ENCODE data around the gene TRIOBP. TPM values are rescaled to one million over a fixed set of nuclear protein-coding genes. Genes with fewer than 3 reads are reported as not detected.

TRIOBP gene
- total RNA-seq, 1 experiment from 2014 or later, result 45.7 TPM

DNA sequence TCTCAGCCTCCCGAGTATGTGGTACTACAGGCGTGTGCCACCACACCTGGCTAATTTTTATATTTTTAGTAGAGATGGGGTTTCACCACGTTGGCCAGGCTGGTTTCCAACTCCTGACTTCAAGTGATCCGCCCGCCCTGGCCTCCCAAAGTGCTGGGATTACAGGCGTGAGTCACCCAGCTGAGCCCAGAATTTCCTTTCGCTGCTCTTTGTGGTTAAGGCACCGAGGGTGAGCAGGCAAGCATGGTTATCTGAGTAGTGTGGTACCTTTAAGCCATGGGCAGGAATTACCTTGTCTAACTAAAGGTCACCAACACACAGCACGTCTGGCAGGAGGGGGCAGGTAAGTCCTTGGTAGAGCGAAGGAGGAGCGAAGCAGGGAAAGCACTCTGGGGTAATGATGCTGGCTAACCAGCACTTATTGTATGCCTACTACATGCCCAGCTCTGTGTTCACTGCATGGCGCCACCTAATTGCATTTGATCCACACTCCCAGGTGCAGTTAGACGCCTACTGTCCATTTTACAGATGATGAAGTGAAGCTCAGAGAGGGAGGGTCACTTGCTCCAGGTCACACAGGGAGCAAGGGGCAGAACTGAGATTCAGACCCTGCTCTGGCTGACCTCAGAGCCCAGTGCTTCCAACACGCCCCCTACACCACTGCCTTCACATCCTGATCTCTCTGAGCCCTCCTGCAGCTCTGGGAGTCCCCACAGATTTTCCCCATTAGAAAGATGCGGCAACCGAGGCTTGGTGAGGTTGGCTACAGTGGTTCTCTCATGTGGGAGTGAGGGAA, 45.7 kb downstream of the TRIOBP start:
- BruUV-seq (replicated peaks), result no TSS peak
- TF ChIP-seq, protein P1, sequence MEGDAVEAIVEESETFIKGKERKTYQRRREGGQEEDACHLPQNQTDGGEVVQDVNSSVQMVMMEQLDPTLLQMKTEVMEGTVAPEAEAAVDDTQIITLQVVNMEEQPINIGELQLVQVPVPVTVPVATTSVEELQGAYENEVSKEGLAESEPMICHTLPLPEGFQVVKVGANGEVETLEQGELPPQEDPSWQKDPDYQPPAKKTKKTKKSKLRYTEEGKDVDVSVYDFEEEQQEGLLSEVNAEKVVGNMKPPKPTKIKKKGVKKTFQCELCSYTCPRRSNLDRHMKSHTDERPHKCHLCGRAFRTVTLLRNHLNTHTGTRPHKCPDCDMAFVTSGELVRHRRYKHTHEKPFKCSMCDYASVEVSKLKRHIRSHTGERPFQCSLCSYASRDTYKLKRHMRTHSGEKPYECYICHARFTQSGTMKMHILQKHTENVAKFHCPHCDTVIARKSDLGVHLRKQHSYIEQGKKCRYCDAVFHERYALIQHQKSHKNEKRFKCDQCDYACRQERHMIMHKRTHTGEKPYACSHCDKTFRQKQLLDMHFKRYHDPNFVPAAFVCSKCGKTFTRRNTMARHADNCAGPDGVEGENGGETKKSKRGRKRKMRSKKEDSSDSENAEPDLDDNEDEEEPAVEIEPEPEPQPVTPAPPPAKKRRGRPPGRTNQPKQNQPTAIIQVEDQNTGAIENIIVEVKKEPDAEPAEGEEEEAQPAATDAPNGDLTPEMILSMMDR (IDR thresholded peaks at IDR 0.05; ENCODE audit: unreplicated experiment), result no peak
- intact Hi-C loops (cut with micrococcal nuclease), result no loop called here
- Mint-ChIP-seq H3K4me3 (ENCODE audit: unreplicated experiment) (no peak overlapping the region), H3K36me3 (ENCODE audit: insufficient read depth, unreplicated experiment) (peaks cover 5% of the 10 kb centered on the region), H3K9me3 (ENCODE audit: unreplicated experiment) (no peaks in the 10 kb centered on the region), H3K27me3 (ENCODE audit: insufficient read depth, unreplicated experiment) (no peaks in the 10 kb centered on the region), H3K4me1 (ENCODE audit: insufficient read depth, unreplicated experiment) (peaks cover 32% of the 10 kb centered on the region), H3K27ac (ENCODE audit: low read depth, unreplicated experiment) (no peak overlapping the region)
- POLR2A ChIA-PET, result interaction anchor here (0.5 to 3.9 kb wide), 9 partner anchors 10 to 661 kb away, joined by 3 to 17 read pairs (median 4); partner anchors contain the start of genes GCAT and NOL12
- peak; percentile 95 for DNase-seq (ENCODE audit: unreplicated experiment)
- CTCF ChIA-PET, result interaction anchor here (0.6 kb wide), 1 partner anchor 12 kb away, joined by 6 read pairs; no protein-coding TSS in a partner anchor

DNA sequence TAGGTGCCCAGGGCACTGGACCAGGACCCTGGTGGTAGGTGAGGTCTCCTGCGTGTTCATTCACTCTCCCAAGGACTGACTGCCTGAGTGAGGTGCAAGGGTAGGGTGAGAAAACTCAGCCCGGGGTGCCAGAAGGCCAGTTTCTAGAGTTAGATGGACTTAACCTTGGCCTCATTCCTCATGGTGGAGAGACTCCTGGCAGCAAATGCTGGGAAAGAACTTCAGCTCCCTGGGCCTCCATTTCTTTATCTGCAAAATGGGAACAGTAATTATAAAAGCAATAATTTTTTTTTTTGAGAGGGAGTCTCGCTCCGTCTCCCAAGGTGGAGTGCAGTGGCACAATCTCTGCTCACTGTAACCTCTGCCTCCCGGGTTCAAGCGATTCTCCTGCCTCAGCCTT, 47.7 kb downstream of the TRIOBP start:
- H3K4me1 Mint-ChIP-seq (ENCODE audit: insufficient read depth, unreplicated experiment), result peaks cover 49% of the 10 kb centered on the region

DNA sequence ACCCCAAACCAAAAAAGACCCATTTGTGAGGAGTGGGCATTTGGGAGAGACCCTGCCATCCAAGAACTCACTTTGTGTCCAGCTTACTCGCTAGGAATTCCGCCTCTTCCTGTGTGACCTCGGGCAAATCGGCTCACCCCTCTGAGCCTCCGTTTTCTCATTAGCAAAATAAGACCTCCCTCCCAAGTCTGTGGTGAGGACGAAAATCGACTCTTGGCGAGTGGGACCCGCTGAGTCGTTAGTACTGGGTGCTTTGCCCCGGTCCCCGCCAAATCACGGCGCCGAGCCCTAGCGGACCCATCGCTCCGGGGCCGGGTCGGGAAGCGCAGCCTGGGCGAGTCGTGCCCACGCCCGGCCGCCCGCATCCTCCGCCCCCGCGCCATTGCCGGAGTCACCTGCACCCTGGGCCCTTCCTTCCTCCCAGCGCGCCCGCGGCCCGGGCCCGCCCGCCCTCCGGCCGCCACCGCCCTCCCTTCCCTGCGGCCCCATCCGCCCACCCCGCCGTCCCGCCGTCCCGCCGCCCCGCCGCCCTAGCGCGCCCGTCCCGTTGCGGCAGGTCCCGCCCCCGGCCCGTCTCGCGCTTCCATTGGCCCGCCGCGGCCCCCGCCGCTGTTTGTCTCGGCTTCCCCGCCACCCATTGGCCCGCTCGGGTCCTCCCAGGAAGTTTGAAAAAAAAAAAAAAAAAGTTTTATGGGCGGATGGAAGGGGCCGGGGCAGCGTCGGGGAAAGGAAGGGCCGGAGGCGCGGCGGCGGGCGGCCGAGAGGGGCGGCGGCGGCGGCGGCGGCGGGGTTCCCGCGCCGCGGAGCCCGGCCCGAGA, 48.9 kb downstream of the TRIOBP start:
- ChIA-PET POLR2A (interaction anchor here (1.4 kb wide), 1 partner anchor 24 kb away, joined by 3 read pairs; no protein-coding TSS in a partner anchor), CTCF (interaction anchor here (1.2 kb wide), 1 partner anchor 64 kb away, joined by 3 read pairs; no protein-coding TSS in a partner anchor)
- H3K9me3 Mint-ChIP-seq (ENCODE audit: unreplicated experiment), result no peaks in the 10 kb centered on the region
- H3K4me1 Mint-ChIP-seq (ENCODE audit: insufficient read depth, unreplicated experiment), result peaks cover 57% of the 10 kb centered on the region
- no TSS peak for BruUV-seq (replicated peaks)
- H3K4me3 Mint-ChIP-seq (ENCODE audit: unreplicated experiment), result peak overlapping the region; percentile 77
- peak; percentile 87 for DNase-seq (ENCODE audit: unreplicated experiment)
- H3K36me3 Mint-ChIP-seq (ENCODE audit: insufficient read depth, unreplicated experiment), result peaks cover 12% of the 10 kb centered on the region
- H3K27me3 Mint-ChIP-seq (ENCODE audit: insufficient read depth, unreplicated experiment), result no peaks in the 10 kb centered on the region
- TF ChIP-seq, protein P1 (IDR thresholded peaks at IDR 0.05; ENCODE audit: unreplicated experiment), result no peak
- peak overlapping the region; percentile 67 for H3K27ac Mint-ChIP-seq (ENCODE audit: low read depth, unreplicated experiment)
- intact Hi-C loops (cut with micrococcal nuclease), result no loop called here

More for the DNA sequence above, 47.7 kb downstream of the TRIOBP start:
- no peak overlapping the region for H3K27ac Mint-ChIP-seq (ENCODE audit: low read depth, unreplicated experiment)
- H3K9me3 Mint-ChIP-seq (ENCODE audit: unreplicated experiment), result no peaks in the 10 kb centered on the region
- TSS peak; percentile 56 for BruUV-seq (replicated peaks)
- ChIA-PET CTCF (interaction anchor here (1.2 kb wide), 1 partner anchor 63 kb away, joined by 3 read pairs; no protein-coding TSS in a partner anchor), POLR2A (interaction anchor here (0.6 to 1.4 kb wide), 4 partner anchors 25 to 968 kb away, joined by 3 read pairs; partner anchors contain the start of genes MAFF and NOL12)
- intact Hi-C loops (cut with micrococcal nuclease), result no loop called here
- H3K4me3 Mint-ChIP-seq (ENCODE audit: unreplicated experiment), result no peak overlapping the region
- TF ChIP-seq, protein P1 (IDR thresholded peaks at IDR 0.05; ENCODE audit: unreplicated experiment), result no peak
- no peaks in the 10 kb centered on the region for H3K27me3 Mint-ChIP-seq (ENCODE audit: insufficient read depth, unreplicated experiment)
- no peak for DNase-seq (ENCODE audit: unreplicated experiment)
- H3K36me3 Mint-ChIP-seq (ENCODE audit: insufficient read depth, unreplicated experiment), result peaks cover 12% of the 10 kb centered on the region

Measured in MCF 10A (cell line).